Measurements from ENCODE around the gene PPM1M.
"Not testable (repeated sequence)": the region's sequence is repeated elsewhere in the genome, so short reads cannot be mapped to it uniquely, and the experiment has no call there.

Gene PPM1M

GRCh38 chr3:52247409-52248164, 2.0 kb downstream of the PPM1M start:
- DNase-seq (ENCODE audit: low read depth): no peak

GRCh38 chr3:52248165-52248541, 2.6 kb downstream of the PPM1M start:
- no peak for DNase-seq (ENCODE audit: low read depth)

GRCh38 chr3:52248816-52249547, 3.4 kb downstream of the PPM1M start:
- no peak for DNase-seq (ENCODE audit: low read depth)

GRCh38 chr3:52249683-52250082, 4.1 kb downstream of the PPM1M start:
- no peak for DNase-seq (ENCODE audit: low read depth)

GRCh38 chr3:52250122-52250521, 4.6 kb downstream of the PPM1M start:
- no peak for DNase-seq (ENCODE audit: low read depth)

- DNase-seq (ENCODE audit: low read depth): peak; percentile 83
These were observed 8.1 kb downstream of the PPM1M start for GRCh38 chr3:52253314-52254304.

- DNase-seq (ENCODE audit: low read depth): no peak
These were observed 9.0 kb downstream of the PPM1M start for GRCh38 chr3:52254608-52255007.

GRCh38 chr3:52256159-52256558, 10.6 kb downstream of the PPM1M start:
- DNase-seq (ENCODE audit: low read depth): no peak

- DNase-seq (ENCODE audit: low read depth): no peak
These were observed 11.1 kb downstream of the PPM1M start for GRCh38 chr3:52256622-52257021.

- DNase-seq (ENCODE audit: low read depth): no peak
These were observed 12.4 kb downstream of the PPM1M start for GRCh38 chr3:52257911-52258310.

- DNase-seq (ENCODE audit: low read depth): no peak
These were observed 13.5 kb downstream of the PPM1M start for GRCh38 chr3:52259035-52259434.

GRCh38 chr3:52259448-52259847, 13.9 kb downstream of the PPM1M start:
- no peak for DNase-seq (ENCODE audit: low read depth)

GRCh38 chr3:52262447-52262846, 16.9 kb downstream of the PPM1M start:
- DNase-seq (ENCODE audit: low read depth): no peak

- no peak for DNase-seq (ENCODE audit: low read depth)
These were observed 19.8 kb downstream of the PPM1M start for GRCh38 chr3:52265387-52265786.

- no peak for DNase-seq (ENCODE audit: low read depth)
These were observed 22.5 kb downstream of the PPM1M start for GRCh38 chr3:52268036-52268435.

GRCh38 chr3:52269776-52270175, 24.2 kb downstream of the PPM1M start:
- no peak for DNase-seq (ENCODE audit: low read depth)

- no peak for DNase-seq (ENCODE audit: low read depth)
These were observed 24.7 kb downstream of the PPM1M start for GRCh38 chr3:52270252-52270754.

- not testable (repeated sequence) for DNase-seq (ENCODE audit: low read depth)
These were observed 26.6 kb downstream of the PPM1M start for GRCh38 chr3:52272172-52272571.

GRCh38 chr3:52272831-52273230, 27.3 kb downstream of the PPM1M start:
- DNase-seq (ENCODE audit: low read depth): no peak

- not testable (repeated sequence) for DNase-seq (ENCODE audit: low read depth)
These were observed 29.2 kb downstream of the PPM1M start for GRCh38 chr3:52274781-52275180.

GRCh38 chr3:52277071-52277964, 31.8 kb downstream of the PPM1M start:
- DNase-seq (ENCODE audit: low read depth): peak; percentile 70

Measured in activated gamma-delta T cell treated with anti-CD3 and anti-CD28 coated beads, Interleukin-2, amount 50 U/mL, for 16 hours (primary cell).